Fibroblast of the aortic adventitia (primary cell): Measurements from ENCODE around the gene CDK4. TPM values are rescaled to one million over a fixed set of nuclear protein-coding genes. Genes with fewer than 3 reads are reported as not detected.

ENCODE experiments used
- DNase-seq: peaks from one replicate; pipeline ENCODE4 v3.0.0-alpha.2; 2010; ENCODE audit warnings: low read depth
- H3K4me3 ChIP-seq: 2 replicates; pipeline ENCODE4 v1.5.1; 2011; ENCODE audit warnings: low read depth, mild to moderate bottlenecking, control low read depth, low read length, moderate library complexity
- total RNA-seq: library from RNA; depleted of rRNA; stranded (reverse); fragments of >200 nt; gene quantifications from 2 replicates; pipeline ENCODE4 v1.2.3, GENCODE V29; 2012; ENCODE audit warnings: low replicate concordance
- TF ChIP-seq, protein P1 (sequence below): IDR thresholded peaks from 2 replicates; pipeline ENCODE4 v1.5.1; 2011; ENCODE audit warnings: mild to moderate bottlenecking, low read length, control low read depth, inconsistent platforms; ENCODE audit not compliant: insufficient read depth

Gene CDK4
- total RNA-seq, 1 donor, result 208 TPM

DNA sequence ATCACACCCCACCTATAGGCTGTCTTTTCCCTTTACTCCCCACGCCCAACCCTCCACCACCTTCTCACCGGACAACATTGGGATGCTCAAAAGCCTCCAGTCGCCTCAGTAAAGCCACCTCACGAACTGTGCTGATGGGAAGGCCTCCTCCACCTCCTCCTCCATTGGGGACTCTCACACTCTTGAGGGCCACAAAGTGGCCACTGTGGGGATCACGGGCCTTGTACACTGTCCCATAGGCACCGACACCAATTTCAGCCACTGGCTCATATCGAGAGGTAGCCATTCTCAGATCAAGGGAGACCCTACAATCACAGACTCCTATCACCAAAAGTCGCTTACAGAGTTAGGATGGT is 700 bp downstream of the CDK4 start:
- TF ChIP-seq, protein P1, sequence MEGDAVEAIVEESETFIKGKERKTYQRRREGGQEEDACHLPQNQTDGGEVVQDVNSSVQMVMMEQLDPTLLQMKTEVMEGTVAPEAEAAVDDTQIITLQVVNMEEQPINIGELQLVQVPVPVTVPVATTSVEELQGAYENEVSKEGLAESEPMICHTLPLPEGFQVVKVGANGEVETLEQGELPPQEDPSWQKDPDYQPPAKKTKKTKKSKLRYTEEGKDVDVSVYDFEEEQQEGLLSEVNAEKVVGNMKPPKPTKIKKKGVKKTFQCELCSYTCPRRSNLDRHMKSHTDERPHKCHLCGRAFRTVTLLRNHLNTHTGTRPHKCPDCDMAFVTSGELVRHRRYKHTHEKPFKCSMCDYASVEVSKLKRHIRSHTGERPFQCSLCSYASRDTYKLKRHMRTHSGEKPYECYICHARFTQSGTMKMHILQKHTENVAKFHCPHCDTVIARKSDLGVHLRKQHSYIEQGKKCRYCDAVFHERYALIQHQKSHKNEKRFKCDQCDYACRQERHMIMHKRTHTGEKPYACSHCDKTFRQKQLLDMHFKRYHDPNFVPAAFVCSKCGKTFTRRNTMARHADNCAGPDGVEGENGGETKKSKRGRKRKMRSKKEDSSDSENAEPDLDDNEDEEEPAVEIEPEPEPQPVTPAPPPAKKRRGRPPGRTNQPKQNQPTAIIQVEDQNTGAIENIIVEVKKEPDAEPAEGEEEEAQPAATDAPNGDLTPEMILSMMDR, result no peak
- DNase-seq, result no peak
- H3K4me3 ChIP-seq, result peak overlapping the region; percentile 93

DNA sequence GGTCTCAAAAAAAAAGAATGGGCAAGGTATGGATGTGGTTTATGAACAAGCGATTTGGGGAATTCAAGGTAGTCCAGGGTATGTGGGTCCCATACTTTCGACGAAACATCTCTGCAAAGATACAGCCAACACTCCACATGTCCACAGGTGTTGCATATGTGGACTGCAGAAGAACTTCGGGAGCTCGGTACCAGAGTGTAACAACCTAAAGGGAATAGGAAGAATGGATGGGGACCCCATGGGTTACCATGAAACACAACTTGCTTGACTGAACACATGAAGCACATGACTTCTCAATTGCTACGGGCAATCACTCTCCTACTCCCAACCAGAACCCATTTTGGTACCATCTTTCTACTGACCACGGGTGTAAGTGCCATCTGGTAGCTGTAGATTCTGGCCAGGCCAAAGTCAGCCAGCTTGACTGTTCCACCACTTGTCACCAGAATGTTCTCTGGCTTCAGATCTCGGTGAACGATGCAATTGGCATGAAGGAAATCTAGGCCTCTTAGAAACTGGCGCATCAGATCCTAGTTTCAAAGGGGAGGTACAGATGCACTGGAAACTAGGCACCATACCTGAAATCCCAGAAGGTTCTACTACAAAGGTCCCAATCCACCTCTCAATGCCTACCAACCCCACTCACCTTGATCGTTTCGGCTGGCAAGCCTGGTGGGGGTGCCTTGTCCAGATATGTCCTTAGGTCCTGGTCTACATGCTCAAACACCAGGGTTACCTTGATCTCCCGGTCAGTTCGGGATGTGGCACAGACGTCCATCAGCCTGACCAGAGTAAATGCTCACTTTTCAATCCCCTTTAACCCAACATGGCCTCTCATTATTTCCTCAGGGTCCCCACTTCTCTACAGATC is 1.3 kb downstream of the CDK4 start:
- H3K4me3 ChIP-seq, result peak overlapping the region; percentile 93
- TF ChIP-seq, protein P1, result no peak
- DNase-seq, result no peak

GRCh38 chr12:57749061-57749460 is 3.0 kb downstream of the CDK4 start:
- TF ChIP-seq, protein P1, result no peak
- no peak for DNase-seq
- no peak overlapping the region for H3K4me3 ChIP-seq

- DNase-seq, result no peak
- peak overlapping the region; percentile 94 for H3K4me3 ChIP-seq
- TF ChIP-seq, protein P1, result no peak
Observed at GRCh38 chr12:57746025-57746424, 6.1 kb downstream of the CDK4 start.

DNA sequence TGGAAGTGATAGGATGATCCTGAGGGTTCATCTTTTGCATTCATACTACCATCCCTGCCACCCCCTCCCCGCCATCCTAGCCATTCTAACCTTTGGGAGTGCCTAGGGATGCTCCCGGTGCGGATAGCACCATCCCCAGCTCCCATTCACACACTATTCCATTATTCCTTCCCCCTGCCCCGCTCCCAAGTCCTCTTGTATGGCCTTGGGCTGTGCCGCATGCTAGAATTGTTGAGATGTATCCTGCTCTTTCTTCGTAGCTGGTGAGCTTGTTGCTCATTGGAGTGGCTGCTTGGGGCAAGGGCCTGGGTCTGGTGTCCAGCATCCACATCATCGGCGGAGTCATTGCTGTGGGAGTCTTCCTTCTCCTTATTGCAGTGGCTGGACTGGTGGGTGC is 6.6 kb downstream of the CDK4 start:
- TF ChIP-seq, protein P1, result no peak
- H3K4me3 ChIP-seq, result peak overlapping the region; percentile 94
- DNase-seq, result no peak

GRCh38 chr12:57744777-57745484 is 7.2 kb downstream of the CDK4 start, which contains the start of gene TSPAN31:
Gene TSPAN31, plus strand, starts transcription at chr12:57745039. Its CDS starts 116 bp downstream, at chr12:57745155.
- TF ChIP-seq, protein P1, result no peak
- DNase-seq, result peak; percentile 99
- H3K4me3 ChIP-seq, result peak within 1 kb of the TSS; percentile 94
